Stimulated activated naive CD4-positive, alpha-beta T cell (primary cell): ENCODE measurements around the gene SVOPL.

Experiments
- DNase-seq, 6 experiments: peaks; one replicate each; lab custom pipeline; 2025; lab: John Stamatoyannopoulos, UW

SVOPL gene

DNA sequence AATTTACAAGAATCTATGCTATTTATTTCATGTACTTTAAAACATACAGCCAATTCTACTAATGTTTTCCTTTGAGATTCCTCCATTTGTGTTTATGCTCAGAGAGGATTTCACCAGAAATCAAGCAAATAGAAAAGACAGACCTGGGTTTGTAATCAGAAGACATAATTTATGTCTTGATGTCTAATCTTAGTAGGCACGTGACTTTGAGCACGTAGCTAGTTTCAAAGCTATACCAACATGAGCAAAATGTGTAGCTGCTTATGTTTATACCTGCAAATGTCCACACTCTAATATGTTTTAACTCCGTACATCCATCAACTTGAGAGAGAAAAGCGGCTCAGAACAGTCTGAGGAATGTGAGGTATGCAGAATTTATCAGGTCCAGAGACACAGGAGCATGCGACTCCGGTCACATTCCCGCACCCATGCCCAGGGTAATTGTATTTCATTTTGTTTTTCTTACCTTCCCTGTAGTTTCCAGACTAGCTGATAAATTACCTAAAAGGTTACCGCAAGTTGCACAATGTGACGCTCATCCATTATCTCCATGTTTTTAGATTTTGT is 40.0 kb downstream of the SVOPL start:
- DNase-seq: no peak

DNA sequence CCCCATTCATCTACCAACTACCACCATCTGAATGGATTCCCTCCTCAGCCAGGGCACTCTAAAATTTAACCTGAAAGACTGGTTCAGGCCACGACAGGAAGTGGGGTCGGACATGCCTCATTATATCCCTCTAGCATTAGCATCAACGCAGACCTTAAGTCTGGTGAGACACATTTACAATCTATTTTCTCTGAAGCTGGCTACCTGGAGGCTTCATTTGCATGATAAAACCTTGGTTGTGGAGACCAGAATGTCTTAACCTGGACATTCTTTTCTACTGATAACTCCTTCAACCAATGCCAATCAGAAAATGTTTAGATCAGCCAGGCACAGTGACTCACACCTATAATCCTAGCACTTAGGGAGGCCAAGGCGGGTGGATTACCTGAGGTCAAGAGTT is 42.3 kb downstream of the SVOPL start:
- no peak for DNase-seq

DNA sequence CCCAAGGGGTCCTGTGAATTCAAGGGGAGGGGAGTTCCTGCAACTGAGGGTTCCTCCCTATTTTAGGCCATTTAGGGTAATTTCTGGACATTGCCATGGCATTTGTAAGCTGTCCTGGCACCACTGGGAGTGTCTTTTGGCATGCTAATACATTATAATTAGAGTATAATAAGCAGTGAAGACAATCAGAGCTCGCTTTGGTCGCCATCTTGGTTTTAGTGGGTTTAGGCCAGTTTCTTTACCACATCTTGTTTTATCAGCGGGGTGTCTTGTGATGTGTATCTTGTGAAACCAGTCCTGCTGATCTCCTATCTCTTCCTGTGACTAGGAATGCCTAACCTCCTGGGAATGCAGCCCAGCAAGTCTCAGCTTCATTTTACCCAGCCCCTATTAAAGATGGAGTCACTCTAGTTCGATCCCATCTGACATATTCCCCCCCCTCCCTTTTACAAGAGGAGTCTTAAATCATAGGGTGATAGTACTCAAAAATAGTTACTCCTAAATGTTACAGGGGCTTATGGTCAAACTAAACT is 43.2 kb downstream of the SVOPL start:
- DNase-seq: no peak

DNA sequence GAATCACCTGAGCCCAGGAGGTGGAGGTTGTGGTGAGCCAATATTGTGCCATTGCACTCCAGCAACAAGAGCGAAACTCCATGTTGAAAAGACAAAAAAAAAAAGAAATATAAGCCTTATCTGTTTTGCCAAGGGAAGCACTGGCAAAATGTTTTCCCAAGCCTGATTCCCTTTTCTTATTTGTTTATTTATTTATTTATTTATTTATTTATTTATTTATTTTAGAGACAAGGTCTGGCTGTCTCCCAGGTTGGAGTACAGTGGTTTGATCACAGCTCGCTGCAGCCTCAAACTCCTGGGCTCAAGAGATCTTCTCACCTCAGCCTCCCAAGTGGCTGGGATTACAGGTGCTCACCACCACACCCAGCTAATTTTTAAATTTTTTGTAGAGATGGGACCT is 44.2 kb downstream of the SVOPL start:
- no peak for DNase-seq

DNA sequence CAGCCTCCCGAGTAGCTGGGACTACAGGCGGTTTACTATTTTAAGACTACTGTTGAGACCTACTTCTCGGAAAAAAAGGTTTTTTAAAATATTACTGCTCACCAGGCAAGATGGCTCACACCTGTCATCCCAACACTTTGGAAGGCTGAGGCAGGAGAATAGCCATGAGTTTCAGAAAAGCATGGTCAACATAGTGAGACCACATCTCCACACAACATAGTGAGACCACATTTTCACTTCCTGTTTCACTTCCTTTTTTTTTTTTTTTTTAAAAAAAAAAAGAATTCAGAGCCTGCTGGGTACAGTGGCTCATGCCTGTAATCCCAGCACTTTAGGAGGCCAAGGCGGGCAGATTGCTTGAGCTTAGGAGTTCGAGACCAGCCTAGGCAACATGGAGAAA is 46.5 kb downstream of the SVOPL start:
- no peak for DNase-seq

DNA sequence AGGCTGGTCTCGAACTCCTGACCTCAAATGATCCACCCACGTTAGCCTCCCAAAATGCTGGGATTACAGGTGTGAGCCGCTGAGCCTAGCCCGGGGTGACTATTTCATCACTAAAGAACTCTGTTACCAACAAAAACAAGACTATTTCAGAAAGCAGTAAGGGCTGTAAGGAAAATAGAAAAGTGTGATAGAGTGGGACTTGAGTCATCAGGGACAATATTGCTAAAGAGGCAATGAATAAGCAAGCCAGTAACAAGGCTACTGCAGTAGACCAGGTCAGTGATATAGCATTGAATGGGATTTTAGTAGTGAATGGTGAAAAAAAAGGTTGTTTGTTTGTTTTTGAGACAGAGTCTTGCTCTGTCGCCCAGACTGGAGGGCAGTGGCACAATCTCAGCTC is 51.7 kb downstream of the SVOPL start:
- no peak for DNase-seq

DNA sequence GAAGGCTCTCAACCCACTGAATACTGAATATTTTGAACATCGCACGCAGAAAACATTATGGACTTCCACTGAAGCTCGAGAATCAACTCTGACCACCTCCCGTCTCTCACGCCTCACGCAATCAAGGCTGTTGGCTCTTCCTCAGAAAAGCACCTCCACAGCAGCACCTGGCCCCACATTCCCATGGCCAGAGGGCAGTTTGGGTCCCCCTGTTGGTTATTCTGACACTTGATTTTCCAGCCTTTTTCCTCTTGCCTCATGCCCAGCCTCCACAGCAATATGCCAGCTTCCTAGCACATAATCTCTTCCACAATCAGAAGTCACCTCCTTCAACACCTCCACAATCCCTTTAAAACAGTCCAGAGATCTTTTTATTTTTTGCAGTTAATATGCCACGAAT is 55.9 kb downstream of the SVOPL start:
- no peak for DNase-seq

DNA sequence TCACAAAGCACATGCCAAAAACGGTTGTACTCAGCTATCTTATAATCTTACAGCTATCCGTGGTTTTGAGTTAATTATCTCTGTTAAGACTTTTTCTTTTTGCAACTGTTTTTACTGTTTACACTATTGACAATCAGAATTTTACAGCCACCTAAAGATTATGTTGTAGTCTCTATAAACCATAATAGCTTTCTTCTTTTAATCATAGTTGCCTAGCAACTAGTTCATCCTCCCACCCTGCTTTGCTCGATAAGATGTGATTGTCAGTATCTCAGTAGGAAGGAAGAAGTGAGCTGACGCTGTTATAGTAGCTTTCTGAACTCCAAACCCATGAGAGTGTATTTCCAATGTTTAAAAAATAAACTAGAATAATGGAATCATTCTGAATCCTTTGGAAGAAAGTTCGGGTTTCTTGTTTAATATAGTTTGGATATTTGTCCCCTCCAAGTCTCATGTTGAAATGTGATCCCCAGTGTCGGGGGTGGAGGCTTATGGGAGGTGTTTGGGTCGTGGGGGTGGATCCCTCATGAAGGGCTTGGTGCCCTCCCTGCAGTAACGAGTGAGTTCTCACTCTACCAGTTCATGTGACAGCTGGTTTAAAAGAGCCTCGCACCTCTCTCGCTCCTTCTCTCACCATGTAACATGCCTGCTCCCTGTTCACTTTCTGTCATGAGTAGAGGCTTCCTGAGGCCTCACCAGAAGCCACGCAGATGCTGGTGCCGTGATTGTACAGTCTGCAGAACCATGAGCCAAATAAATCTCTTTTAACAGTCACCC is 68.1 kb downstream of the SVOPL start:
- DNase-seq: no peak

DNA sequence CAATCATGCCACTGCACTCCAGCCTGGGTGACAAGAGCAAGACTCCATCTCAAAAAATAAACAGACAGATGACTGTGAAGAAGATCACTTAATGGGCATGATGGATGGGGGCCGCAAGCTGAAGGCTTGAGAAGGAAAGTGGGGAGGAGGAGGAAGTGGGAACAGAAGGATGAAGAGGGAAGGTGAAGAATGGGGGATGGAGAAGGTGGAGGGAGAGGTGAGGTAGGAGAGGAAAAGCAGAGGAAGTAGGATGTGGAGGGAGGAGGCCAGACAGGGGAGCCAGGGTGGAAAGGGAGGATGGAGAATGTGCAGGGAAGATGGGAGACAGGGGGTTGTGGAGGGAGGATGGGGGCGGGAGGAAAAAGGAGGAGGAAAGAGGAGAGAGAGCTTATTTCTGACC is 68.8 kb downstream of the SVOPL start:
- no peak for DNase-seq

DNA sequence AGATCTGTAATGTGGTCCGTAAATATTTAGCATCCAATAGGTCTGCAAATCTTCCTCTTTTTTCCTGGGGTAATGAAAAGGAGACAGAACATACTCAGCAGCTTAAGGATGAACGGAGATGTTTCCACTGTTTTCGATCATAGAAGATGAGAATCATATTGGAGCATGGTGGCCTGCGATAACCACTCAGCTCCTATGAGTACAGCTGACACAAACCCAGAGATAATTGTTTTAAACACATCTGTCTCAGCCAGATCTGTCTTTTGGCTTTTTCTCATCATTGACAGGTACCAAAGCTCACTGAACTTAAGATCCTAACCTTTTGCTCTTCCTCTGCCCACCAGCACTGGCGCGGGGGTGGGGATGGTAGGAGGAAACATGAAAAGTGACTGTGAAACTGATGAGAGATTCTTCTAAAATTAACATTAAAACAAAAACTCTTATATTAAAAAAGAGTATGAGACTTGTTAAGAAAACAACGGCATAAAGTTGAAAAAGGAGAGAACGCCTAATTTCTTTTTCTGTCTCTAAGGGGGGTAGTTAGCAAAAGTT is 71.0 kb downstream of the SVOPL start:
- DNase-seq: no peak

DNA sequence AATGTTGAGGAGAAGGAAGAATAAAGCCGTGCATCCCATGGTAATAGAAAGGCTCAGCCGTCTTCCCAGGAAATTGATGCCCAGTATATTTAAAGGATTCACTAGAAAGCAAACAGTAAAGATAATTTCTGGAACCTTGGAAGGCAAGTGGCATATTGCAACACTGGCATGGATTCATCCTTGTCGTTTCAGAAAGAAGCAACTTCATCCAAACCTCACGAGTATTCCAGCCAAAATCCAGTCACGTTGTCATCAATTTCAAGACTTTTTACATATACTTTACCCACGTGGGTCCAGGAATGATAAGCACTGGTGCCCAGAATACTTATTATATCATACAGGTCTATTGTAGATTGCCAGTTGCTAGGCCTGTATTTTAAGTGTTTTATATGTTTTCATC is 73.8 kb downstream of the SVOPL start:
- no peak for DNase-seq

DNA sequence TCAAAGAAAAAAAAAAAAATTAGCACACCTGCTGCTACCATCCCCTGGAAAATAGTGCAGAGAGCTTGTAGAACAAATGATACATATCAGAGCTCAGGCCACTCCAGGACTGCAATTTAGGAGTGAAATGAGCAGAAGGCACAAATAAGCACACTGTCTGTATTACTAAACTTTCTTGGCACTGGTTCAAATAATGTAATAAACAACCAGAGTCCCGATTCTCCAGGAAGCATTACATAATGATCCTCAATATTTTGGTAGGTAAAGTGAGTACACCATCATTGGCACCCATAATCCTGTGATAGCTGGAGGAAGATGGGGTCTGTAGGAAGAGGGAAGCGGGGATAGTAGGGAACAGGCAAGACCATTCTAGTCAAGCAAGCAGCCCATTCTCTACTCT is 74.3 kb downstream of the SVOPL start:
- DNase-seq: no peak

DNA sequence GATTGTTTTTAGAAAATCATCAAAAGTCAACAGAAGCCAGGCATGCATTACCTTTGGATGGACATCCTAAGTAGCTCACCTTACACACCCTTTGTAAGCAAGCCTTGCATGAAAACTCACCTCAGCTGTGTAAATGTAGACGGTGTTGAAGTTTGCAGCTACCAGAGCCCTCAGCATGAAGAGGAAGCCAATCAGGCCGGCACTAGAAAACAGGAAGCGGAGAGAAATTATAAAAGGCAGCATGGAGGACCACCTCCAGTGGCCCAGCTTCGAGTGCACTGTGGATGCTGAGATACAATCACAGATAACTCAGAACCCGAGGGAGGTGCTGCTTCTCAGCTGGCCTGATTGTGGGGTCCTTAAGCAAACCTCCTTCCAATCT is 75.3 kb downstream of the SVOPL start:
- peak in 3 of 6 experiments; percentile 19 to 32 (median 29) for DNase-seq

DNA sequence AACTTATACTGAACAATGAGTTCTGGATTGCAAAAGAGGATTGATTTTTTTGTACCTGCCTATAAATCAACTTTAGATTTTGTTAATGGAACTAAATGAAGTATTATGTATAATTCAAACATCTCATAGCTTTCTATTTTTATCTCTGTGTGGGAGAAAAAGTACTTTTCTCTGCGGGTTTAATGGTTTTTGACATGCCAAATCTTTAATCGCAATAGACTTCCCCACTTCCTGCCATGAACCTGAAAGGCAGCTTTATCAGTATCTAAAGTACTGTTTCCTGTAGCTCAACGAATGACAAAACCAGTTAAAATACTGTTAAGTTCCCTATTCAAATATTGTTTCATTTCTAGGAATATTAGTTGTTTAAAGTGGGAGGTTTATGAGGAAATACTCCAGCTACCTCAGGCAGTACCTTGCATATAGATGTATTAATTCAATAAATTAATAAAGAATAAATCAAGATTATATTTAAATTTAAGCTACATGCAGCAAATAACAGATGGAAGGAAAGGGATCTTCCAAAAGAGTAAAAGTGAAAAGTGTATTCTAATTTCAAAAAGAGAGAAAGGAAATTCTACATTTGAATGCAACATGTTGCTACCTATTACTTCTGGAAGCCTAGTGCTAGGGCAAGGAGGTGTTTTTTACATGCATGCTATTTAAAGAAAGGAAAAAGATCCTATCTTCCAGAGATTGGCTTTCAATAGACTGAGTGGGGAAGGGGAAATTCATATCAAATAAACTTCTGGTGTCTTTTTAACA is 75.9 kb downstream of the SVOPL start:
- DNase-seq: peak in 3 of 6 experiments; percentile 38 to 63 (median 58)

DNA sequence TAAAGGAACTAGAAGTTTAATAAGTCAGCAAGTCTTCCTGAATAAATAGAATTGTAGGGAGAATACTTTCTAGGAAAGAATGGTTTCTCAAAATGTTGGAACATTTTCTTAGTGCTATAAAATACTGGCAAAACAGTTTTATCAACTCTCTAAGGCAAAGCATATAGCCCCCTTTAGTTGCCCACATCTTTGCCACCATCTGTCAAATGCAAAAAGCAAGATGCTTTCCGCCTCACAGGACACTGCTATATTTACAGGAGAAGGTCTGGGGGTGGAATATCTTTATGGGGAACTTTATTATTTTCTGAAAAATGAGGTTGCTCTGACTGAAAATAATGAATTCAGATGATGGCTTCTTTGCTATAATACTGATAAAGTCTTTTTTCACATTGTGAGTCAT is 78.3 kb downstream of the SVOPL start:
- DNase-seq: no peak

DNA sequence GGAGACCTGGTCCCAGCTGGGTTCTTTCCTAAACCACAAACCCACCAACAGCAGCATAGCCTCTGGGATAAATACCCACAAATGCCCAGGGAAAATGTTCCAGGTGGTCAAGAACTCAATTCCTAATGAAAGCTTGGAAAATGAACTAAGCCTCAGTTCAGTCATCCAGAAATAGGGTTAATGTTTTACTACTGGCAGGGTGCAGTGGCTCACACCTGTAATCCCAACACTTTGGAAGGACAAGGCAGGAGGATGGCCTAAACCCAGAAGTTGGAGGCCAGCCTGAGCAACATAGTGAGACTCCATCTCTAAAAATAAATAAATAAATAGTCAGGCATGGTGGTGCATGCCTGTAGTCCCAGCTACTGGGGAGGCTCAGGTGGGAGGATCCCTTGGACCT is 82.2 kb downstream of the SVOPL start:
- DNase-seq: no peak

DNA sequence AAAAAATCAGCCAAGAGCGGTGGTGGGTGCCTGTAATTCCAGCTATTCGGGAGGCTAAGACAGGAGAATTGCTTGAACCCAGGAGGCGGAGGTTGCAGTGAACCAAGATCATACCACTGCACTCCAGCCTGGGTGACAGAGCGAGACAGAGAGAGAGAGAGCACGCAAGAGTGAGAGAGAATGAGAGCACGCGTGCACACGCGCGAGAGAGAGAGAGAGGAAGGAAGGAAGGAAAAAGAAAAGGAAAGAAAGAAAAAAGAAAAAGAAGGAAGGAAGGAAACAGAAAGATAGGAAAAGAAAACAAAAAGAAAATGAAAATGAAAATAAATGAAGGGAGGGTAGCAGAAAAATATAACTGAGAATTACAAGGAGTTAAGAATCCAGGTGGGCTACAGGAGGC is 82.7 kb downstream of the SVOPL start:
- no peak for DNase-seq

DNA sequence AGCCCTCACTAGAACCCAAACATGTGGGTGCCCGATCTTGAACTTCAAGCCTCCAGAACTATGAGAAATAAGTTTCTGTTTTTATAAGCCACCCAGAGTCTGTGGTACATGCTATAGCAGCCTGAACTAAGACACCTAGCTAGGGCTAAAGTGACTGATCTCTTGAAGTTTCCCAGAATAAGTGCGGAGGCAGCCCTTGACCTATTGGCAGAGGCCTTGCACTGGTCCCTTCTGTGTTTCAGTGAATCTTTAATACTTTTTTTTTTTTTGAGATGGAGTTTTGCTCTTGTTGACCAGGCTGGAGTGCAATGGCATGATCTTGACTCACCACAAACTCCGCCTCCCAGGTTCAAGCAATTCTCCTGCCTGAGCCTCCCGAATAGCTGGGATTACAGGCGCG is 85.1 kb downstream of the SVOPL start:
- no peak for DNase-seq

DNA sequence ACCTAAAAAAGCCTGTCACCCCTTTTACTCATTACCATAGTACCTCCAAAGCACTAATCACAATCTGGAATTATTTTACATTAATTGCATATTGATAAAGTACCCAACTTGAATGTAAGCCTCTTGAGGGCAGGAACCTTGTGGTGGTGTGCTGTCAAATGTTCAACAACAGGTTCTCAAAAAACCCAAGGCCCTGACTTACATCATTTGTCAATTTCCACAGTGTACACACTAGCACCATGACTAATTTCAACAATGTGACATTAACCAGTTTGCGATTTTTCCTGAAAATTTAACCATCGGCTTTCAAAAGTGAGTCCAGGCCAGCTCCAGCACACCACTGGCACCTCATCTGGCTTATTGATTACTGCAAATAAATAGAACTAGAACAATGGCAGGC is 87.5 kb downstream of the SVOPL start:
- no peak for DNase-seq

DNA sequence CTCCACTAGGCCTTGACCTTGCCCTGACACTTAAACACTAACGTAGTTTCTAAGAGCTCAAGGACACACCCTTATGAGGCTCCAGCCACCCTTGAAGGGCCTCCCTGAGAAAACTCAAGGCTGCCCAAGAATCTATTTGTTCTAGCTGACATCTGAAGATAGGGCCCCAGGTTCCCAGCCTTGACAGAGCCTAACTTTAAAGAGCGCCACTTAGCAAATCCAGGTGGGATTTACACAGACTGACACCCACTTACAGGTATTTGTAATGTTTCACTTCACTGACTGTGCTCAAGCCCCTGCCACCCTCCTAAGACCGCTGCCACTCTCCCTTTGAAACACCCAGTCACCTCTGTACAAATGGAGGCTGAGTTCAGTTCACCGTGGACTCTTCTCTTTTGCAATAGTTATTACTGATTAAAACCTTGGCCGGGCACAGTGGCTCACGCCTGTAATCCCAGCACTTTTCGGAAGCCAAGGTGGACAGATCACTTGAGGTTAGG is 90.4 kb downstream of the SVOPL start:
- no peak for DNase-seq

DNA sequence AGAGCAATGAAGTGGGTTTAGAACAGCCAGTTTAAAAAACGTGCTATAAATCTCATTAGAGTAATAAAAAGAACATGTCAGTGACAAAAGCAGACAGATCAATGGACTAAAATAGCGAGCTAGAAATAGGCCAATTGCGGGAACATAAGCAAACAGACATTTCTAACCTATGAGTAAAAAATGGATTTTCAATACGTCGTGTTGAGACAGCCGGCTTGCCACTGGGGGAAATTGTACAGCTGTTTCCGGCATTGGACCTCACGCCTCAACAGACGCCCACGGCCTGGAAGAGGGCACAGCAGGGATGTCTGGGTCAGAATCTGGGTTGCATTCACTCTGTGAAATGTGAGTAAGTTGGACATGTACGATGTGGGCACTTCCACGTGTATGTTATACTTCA is 92.9 kb downstream of the SVOPL start:
- no peak for DNase-seq
